Activated CD8-positive, alpha-beta memory T cell treated with anti-CD3 and anti-CD28 coated beads for 24 hours (primary cell): ENCODE measurements around the gene PCNX4.
"Not testable (repeated sequence)": the region's sequence is repeated elsewhere in the genome, so short reads cannot be mapped to it uniquely, and the experiment has no call there.

Experiments
- DNase-seq: peaks from one replicate; pipeline ENCODE4 v3.0.0-alpha.2; 2020

Gene PCNX4

GRCh38 chr14:60091550-60092525, at the start of gene PCNX4:
Gene PCNX4 (plus strand): TSS chr14:60091923. CDS start chr14:60107639, 15,716 bp downstream.
- peak; percentile 96 for DNase-seq

- DNase-seq = not testable (repeated sequence)
Observed at GRCh38 chr14:60047976-60048375, 43.7 kb upstream of the PCNX4 start.

- peak; percentile 64 for DNase-seq
Observed at GRCh38 chr14:60051721-60052221, 40.0 kb upstream of the PCNX4 start.

GRCh38 chr14:60058087-60058486, 33.6 kb upstream of the PCNX4 start:
- no peak for DNase-seq

- DNase-seq = no peak
Observed at GRCh38 chr14:60061371-60061770, 30.4 kb upstream of the PCNX4 start.

GRCh38 chr14:60064491-60065072, 27.1 kb upstream of the PCNX4 start:
- no peak for DNase-seq

GRCh38 chr14:60067882-60068281, 23.8 kb upstream of the PCNX4 start:
- DNase-seq = no peak

GRCh38 chr14:60079723-60080122, 12.0 kb upstream of the PCNX4 start:
- no peak for DNase-seq

GRCh38 chr14:60085085-60085484, 6.6 kb upstream of the PCNX4 start:
- DNase-seq = no peak

- DNase-seq = no peak
Observed at GRCh38 chr14:60085693-60086092, 6.0 kb upstream of the PCNX4 start.

- DNase-seq = no peak
Observed at GRCh38 chr14:60087668-60088067, 4.1 kb upstream of the PCNX4 start.

- no peak for DNase-seq
Observed at GRCh38 chr14:60089221-60089620, 2.5 kb upstream of the PCNX4 start.

- peak; percentile 66 for DNase-seq
Observed at GRCh38 chr14:60090864-60091519, 731 bp upstream of the PCNX4 start.

GRCh38 chr14:60092526-60092920, 800 bp downstream of the PCNX4 start:
- DNase-seq = no peak

- no peak for DNase-seq
Observed at GRCh38 chr14:60093080-60093479, 1.4 kb downstream of the PCNX4 start.

- DNase-seq = no peak
Observed at GRCh38 chr14:60093606-60094005, 1.9 kb downstream of the PCNX4 start.

- no peak for DNase-seq
Observed at GRCh38 chr14:60094306-60094897, 2.7 kb downstream of the PCNX4 start.

GRCh38 chr14:60095231-60095630, 3.5 kb downstream of the PCNX4 start:
- DNase-seq = no peak

GRCh38 chr14:60095781-60096450, 4.2 kb downstream of the PCNX4 start:
- DNase-seq = no peak

- no peak for DNase-seq
Observed at GRCh38 chr14:60097974-60098373, 6.3 kb downstream of the PCNX4 start.

GRCh38 chr14:60099855-60100254, 8.1 kb downstream of the PCNX4 start:
- not testable (repeated sequence) for DNase-seq

GRCh38 chr14:60101786-60102185, 10.1 kb downstream of the PCNX4 start:
- DNase-seq = no peak
